Measurements from ENCODE around the gene NADSYN1. TPM values are rescaled to one million over a fixed set of nuclear protein-coding genes. Genes with fewer than 3 reads are reported as not detected.

NADSYN1 gene
- total RNA-seq, 4 donors from 2014 or later, result 42.9 to 78.2 (median 64.1) TPM

DNA sequence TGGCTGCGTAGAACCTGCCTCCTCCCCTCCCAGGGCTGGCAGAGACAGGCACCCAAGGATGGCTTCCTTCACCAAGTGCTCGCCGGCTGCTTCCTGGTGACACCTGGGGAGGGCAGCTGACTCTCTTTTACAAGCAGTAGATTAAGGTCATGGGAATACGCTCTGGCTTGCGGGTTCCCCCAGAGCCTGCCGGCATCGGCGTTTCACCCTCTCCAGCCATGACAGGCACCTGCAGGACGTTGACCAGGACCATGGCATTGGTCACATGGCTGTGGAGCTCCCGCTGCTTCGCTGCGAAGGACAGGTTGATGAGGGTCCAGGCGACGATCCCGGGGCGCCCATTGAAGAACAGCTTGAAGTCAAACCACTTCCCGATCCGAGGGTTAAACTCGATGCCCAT lies 14.4 kb upstream of the NADSYN1 start:
- TF ChIP-seq, protein P1, sequence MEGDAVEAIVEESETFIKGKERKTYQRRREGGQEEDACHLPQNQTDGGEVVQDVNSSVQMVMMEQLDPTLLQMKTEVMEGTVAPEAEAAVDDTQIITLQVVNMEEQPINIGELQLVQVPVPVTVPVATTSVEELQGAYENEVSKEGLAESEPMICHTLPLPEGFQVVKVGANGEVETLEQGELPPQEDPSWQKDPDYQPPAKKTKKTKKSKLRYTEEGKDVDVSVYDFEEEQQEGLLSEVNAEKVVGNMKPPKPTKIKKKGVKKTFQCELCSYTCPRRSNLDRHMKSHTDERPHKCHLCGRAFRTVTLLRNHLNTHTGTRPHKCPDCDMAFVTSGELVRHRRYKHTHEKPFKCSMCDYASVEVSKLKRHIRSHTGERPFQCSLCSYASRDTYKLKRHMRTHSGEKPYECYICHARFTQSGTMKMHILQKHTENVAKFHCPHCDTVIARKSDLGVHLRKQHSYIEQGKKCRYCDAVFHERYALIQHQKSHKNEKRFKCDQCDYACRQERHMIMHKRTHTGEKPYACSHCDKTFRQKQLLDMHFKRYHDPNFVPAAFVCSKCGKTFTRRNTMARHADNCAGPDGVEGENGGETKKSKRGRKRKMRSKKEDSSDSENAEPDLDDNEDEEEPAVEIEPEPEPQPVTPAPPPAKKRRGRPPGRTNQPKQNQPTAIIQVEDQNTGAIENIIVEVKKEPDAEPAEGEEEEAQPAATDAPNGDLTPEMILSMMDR (IDR thresholded peaks at IDR 0.05), result no peak
- no peak for DNase-seq (ENCODE audit: low spot score)
- no peak for ATAC-seq (ENCODE audit: low FRiP score)

- ATAC-seq (ENCODE audit: low FRiP score) (no peak), DNase-seq (ENCODE audit: low spot score) (no peak)
- TF ChIP-seq, protein P1 (IDR thresholded peaks at IDR 0.05), result no peak
Measured at GRCh38 chr11:71440021-71440755, 12.8 kb upstream of the NADSYN1 start.

DNA sequence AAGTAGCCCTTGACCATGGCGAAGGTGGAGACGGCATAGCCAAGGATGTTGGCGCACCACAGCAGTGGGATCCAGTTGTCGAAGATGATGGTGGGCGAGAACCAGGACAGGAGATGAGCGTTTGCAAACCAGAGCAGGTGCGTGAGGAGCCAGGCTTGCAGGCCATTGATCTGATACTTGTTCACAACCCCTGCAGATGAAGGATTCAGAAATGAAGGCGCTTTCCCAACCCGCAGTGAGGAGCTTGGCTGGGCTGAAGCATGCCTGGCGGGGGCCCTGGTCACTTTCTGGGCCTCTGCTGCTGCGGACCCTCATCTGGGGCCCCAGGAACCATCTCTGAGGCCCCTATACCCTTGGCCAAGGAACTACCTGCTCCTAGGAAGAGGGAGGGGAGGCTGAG lies 11.8 kb upstream of the NADSYN1 start:
- ATAC-seq (ENCODE audit: low FRiP score) (no peak), DNase-seq (ENCODE audit: low spot score) (no peak)
- TF ChIP-seq, protein P1 (IDR thresholded peaks at IDR 0.05), result no peak

DNA sequence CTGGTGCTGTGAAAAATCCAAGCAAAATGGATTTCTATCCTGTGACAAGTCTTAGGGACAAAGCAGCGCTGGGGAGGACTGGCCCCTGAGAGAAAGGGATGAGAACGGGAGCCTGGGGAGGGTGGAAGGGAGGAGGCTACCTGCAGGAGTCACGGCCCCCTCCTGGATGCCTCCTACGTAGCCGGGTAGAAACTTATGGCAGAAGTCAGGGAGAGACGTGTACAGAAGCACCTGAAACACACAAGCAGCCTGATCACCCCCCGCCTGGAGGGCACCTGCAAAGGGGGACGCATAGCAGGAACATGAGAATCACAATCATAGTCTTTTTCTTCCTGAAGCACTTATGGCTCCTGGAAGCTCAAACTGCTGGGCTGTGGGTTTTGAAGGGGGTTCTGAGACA lies 10.9 kb upstream of the NADSYN1 start:
- DNase-seq (ENCODE audit: low spot score) (no peak), ATAC-seq (ENCODE audit: low FRiP score) (no peak)
- TF ChIP-seq, protein P1 (IDR thresholded peaks at IDR 0.05), result no peak

DNA sequence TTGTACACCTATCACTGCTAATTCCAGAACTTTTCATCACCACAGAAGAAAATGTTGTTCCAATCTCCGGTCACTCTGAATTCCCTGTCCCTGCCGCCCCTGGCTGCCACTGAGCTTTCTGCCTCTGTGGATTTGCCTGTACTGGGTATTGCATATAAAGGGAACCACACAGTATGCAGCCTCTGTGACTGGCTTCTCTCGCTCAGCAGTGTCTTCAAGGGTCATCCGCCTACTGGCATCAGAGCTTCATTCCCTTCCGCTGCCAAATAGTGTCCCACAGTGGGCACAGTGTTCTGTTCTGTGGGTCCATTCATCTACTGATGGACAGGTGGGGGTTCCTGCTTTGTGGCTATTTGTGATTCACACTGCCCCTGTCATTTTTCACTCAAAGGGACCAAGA lies 10.1 kb upstream of the NADSYN1 start:
- ATAC-seq (ENCODE audit: low FRiP score) (no peak), DNase-seq (ENCODE audit: low spot score) (no peak)
- TF ChIP-seq, protein P1 (IDR thresholded peaks at IDR 0.05), result no peak

DNA sequence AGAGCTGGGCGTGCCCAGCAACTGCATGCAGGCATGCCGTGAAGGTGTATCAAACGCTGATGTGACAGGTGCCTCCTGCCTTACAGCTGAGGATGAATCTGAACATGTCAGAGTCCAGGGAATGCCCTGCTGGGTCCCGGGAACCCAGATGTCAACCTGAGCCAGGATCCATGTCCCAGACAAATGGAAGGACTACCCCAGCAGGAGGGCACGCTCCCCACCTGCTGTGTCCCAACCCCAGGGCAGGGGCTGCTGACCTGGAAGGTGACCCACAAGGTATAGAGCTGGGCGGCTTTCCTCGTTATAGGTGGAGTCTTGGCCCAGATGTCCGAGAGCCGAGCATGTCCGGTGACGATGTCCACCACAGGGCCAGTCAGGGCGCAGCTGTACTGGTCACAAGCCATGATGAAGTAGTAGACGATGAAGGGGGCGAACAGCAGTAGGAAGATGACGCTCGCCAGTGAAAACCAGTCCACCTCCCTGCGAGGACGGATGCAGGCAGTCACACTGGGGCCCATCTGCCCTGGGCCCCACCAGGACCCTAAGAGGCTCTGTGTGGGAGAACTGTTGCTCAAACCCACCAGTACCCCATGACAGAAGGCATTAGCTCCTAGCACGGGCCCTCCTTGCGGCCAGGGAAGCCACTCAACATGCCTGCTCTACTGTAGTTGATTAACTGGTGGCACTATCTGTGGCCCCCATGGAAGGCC lies 9.1 kb upstream of the NADSYN1 start:
- TF ChIP-seq, protein P1 (IDR thresholded peaks at IDR 0.05), result no peak
- ATAC-seq (ENCODE audit: low FRiP score) (no peak), DNase-seq (ENCODE audit: low spot score) (no peak)

DNA sequence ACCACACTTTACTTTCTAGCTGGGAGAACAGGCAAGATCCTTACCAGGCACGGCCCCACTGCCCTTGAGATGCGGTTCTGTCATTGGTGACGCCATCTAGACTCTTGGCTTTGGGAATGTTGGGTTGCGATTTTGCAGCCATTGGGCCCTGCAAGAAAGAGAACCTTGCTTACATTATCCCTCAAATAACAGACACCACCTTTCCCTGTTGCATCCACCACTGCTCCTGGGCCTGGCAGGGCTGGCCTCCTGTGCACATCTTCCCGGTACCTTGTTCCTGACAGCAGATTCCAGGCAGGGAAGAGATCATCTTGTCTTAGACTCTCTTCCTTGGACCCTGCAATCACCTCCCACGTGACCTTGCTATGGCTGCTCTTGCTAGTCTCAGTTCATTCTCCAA lies 8.2 kb upstream of the NADSYN1 start:
- DNase-seq (ENCODE audit: low spot score) (no peak), ATAC-seq (ENCODE audit: low FRiP score) (no peak)
- TF ChIP-seq, protein P1 (IDR thresholded peaks at IDR 0.05), result no peak
